HepG2 (cell line): ENCODE measurements around the gene SMARCB1. TPM values are rescaled to one million over a fixed set of nuclear protein-coding genes. Genes with fewer than 3 reads are reported as not detected.

ENCODE experiments used
- ATAC-seq: fragments of 200-7000 bp; cut with Tn5 transposase; 3 replicates; pipeline ENCODE4 v1.9.1; 2020; ENCODE audit warnings: mild to moderate bottlenecking, moderate library complexity
- BruUV-seq: library from RNA; stranded (reverse); fragments of 400-500 nt; replicated peaks from 2 replicates; lab custom pipeline; 2021; lab: Mats Ljungman, UMichigan
- CTCF ChIA-PET: fragments of 300-600 bp; formaldehyde crosslinking; extraction: SDS; loops from one replicate; lab custom pipeline; 2021; ENCODE audit warnings: low total read pairs, inconsistent platforms, low intra/inter-chr PET ratio; lab: Yijun Ruan, JAX
- POLR2A ChIA-PET: fragments of 350-600 bp; sonication (Branson Sonifier 250); formaldehyde crosslinking; loops from one replicate; lab custom pipeline; 2020; ENCODE audit warnings: antibody characterized with exemption, inconsistent platforms; lab: Yijun Ruan, JAX
- DNase-seq: peaks from one replicate; pipeline ENCODE4 v3.0.0-alpha.2; 2015; ENCODE audit warnings: low spot score
- FAIRE-seq: peaks from 3 replicates; lab custom pipeline; 2011; peaks lifted over from hg19 to GRCh38; lab: Jason Lieb, UNC
- H2AFZ ChIP-seq: one replicate; pipeline ENCODE4 v1.6.1; 2011; ENCODE audit warnings: low read length, inconsistent platforms
- H3K27ac ChIP-seq: fragments of 300-600 bp; 3 replicates; pipeline ENCODE4 v1.8.0; 2011; ENCODE audit warnings: mixed run types, mild to moderate bottlenecking, mixed read lengths, low read length, inconsistent platforms; ENCODE audit not compliant: insufficient read depth; ENCODE audit errors: extremely low read length
- H3K27me3 ChIP-seq, 2 experiments: fragments of 200-600 bp in 1 of 2; 2 replicates in 1 of 2; 3 replicates in 1 of 2; pipeline versions ENCODE4 v1.6.0 to v1.8.0; 2011; ENCODE audit warnings: low read length in 2 of 2, mild to moderate bottlenecking in 2 of 2, moderate library complexity in 2 of 2, inconsistent platforms in 1 of 2; ENCODE audit not compliant: insufficient read depth in 2 of 2, control insufficient read depth in 1 of 2
- H3K36me3 ChIP-seq, 2 experiments: fragments of 200-600 bp in 1 of 2; replicated peaks in 1 of 2; 2 replicates in 1 of 2; 3 replicates in 1 of 2; pipeline versions ENCODE4 v1.5.1 to v1.8.0; 2011; ENCODE audit warnings: low read length in 2 of 2, inconsistent platforms in 1 of 2; ENCODE audit not compliant: insufficient read depth in 2 of 2, control insufficient read depth in 1 of 2
- H3K4me1 ChIP-seq: 2 replicates; pipeline ENCODE4 v1.5.1; 2012; ENCODE audit warnings: low read length, inconsistent platforms; ENCODE audit not compliant: insufficient read depth
- H3K4me2 ChIP-seq: 2 replicates; pipeline ENCODE4 v1.6.0; 2011; ENCODE audit warnings: low read depth, low read length, inconsistent platforms
- H3K4me3 ChIP-seq, 3 experiments: fragments of 200-600 bp in 1 of 3; sonication (generic), shearing (Covaris generic) in 1 of 3; replicated peaks in 1 of 3; 2 replicates each; pipeline ENCODE4 v1.5.1; 2011 to 2016; ENCODE audit warnings: low read length in 3 of 3, inconsistent platforms in 2 of 3, low read depth in 2 of 3, mild to moderate bottlenecking in 2 of 3, control low read depth in 1 of 3, mixed read lengths in 1 of 3; ENCODE audit not compliant: insufficient read depth in 1 of 3
- H3K79me2 ChIP-seq: one replicate; pipeline ENCODE4 v1.6.1; 2011; ENCODE audit warnings: low read length, inconsistent platforms; ENCODE audit not compliant: insufficient read depth
- H3K9ac ChIP-seq: 2 replicates; pipeline ENCODE4 v1.6.0; 2011; ENCODE audit warnings: mild to moderate bottlenecking, low read depth, low read length, inconsistent platforms; ENCODE audit not compliant: insufficient read depth
- H3K9me3 ChIP-seq: 2 replicates; pipeline ENCODE4 v1.5.1; 2012; ENCODE audit warnings: mild to moderate bottlenecking, low read length
- H4K20me1 ChIP-seq: 2 replicates; pipeline ENCODE4 v1.6.0; 2011; ENCODE audit warnings: inconsistent platforms, mild to moderate bottlenecking, low read length, moderate library complexity; ENCODE audit not compliant: insufficient read depth
- AHDC1 ChIP-seq: sonication (generic); formaldehyde crosslinking; IDR thresholded peaks from 2 replicates; pipeline ENCODE4 v1.5.1; 2020; ENCODE audit warnings: mild to moderate bottlenecking, missing genetic modification reagents, borderline replicate concordance
- CSRNP1 ChIP-seq: sonication (generic); formaldehyde crosslinking; IDR thresholded peaks from 2 replicates; pipeline ENCODE4 v1.8.1; 2023; ENCODE audit warnings: mild to moderate bottlenecking, missing genetic modification reagents
- GLI4 ChIP-seq: sonication (generic); formaldehyde crosslinking; IDR thresholded peaks from 2 replicates; pipeline ENCODE4 v1.5.1; 2020; ENCODE audit warnings: missing genetic modification reagents, mild to moderate bottlenecking, moderate library complexity, borderline replicate concordance
- IKZF4 ChIP-seq: sonication (generic); formaldehyde crosslinking; IDR thresholded peaks from 2 replicates; pipeline ENCODE4 v1.5.1; 2020; ENCODE audit warnings: borderline replicate concordance, mild to moderate bottlenecking, low read depth, missing genetic modification reagents; ENCODE audit errors: not compliant biosample characterization
- IRX3 ChIP-seq: sonication (generic); formaldehyde crosslinking; IDR thresholded peaks from 2 replicates; pipeline ENCODE4 v1.8.1; 2023; ENCODE audit warnings: mild to moderate bottlenecking, low read depth, missing genetic modification reagents, borderline replicate concordance
- MXD3 ChIP-seq: IDR thresholded peaks from 2 replicates; pipeline ENCODE4 v1.6.1; 2016; ENCODE audit warnings: mild to moderate bottlenecking, missing biosample characterization, missing genetic modification reagents
- ZMYM3 ChIP-seq: sonication (generic); formaldehyde crosslinking; IDR thresholded peaks from 2 replicates; pipeline ENCODE4 v1.5.1; 2020; ENCODE audit warnings: mild to moderate bottlenecking, missing genetic modification reagents
- ZNF280D ChIP-seq: sonication (generic); formaldehyde crosslinking; IDR thresholded peaks from 2 replicates; pipeline ENCODE4 v1.5.1; 2020; ENCODE audit warnings: mild to moderate bottlenecking, missing genetic modification reagents
- ZNF737 ChIP-seq: sonication (generic); formaldehyde crosslinking; IDR thresholded peaks from 2 replicates; pipeline ENCODE4 v1.5.0; 2020; ENCODE audit warnings: missing genetic modification reagents, mild to moderate bottlenecking, borderline replicate concordance
- ZNF883 ChIP-seq: sonication (generic); formaldehyde crosslinking; IDR thresholded peaks from 2 replicates; pipeline ENCODE4 v1.5.1; 2020; ENCODE audit warnings: mild to moderate bottlenecking, missing genetic modification reagents; ENCODE audit errors: not compliant biosample characterization
- WGBS: methylation state at CpG from one replicate; pipeline ENCODE4 v1.1.6; 2017; ENCODE audit warnings: low lambda C conversion rate; 5-methylcytosine and 5-hydroxymethylcytosine counted together
- in situ Hi-C: cut with HindIII; loops from 2 replicates; pipeline ENCODE4 v1.10.0; 2017; ENCODE audit warnings: low pct_unique_long_range_greater_than_20kb; ENCODE audit not compliant: extremely low pct_ligation_motif_present
- intact Hi-C: fragments of 100-400 bp; cut with micrococcal nuclease; formaldehyde crosslinking; loops from one replicate; pipeline ENCODE4 v1.10.0; 2022; ENCODE audit not compliant: unreplicated experiment
- polyA plus RNA-seq, 8 experiments: library from polyadenylated mRNA; depleted of rRNA in 3 of 8; stranded (reverse) in 7 of 8; unstranded in 1 of 8; fragments of >200 nt; fragmentation: Illumina TruSeq in 4 of 8; extraction: Trizol in 4 of 8; gene quantifications; 2 replicates each; pipeline versions ENCODE4 v1.2.1 to v1.2.3, GENCODE V29; 2011 to 2016; ENCODE audit warnings: low read depth in 4 of 8, missing spikeins in 1 of 8, mixed read lengths in 1 of 8; ENCODE audit not compliant: insufficient read depth in 1 of 8
- total RNA-seq, 5 experiments: library from RNA; depleted of rRNA; stranded (reverse); fragments of >200 nt; fragmentation: Illumina TruSeq; extraction: Trizol; gene quantifications; 2 replicates each; pipeline ENCODE4 v1.2.3, GENCODE V29; 2016; ENCODE audit warnings: low read depth in 1 of 5

Gene SMARCB1
- total and polyA plus RNA-seq, 2 of the 13 experiments (the other 11 are each of a cell fraction or from before 2014, with no cell fraction given) = 74.0 to 166 TPM

GRCh38 chr22:23773483-23774113 lies 13.2 kb upstream of the SMARCB1 start:
- Histone ChIP-seq H3K27me3 (no peaks in the 10 kb centered on the region; a peak in 1 of 5 replicates), H3K9me3 (no peaks in the 10 kb centered on the region), H3K36me3 (no peaks in the 10 kb centered on the region), H3K4me1 (peaks cover 82% of the 10 kb centered on the region), H4K20me1 (no peaks in the 10 kb centered on the region), H3K4me3 (peak overlapping the region; percentile 71 to 90 (median 75)), H3K9ac (peak overlapping the region; percentile 85), H3K79me2 (peaks cover 2% of the 10 kb centered on the region), H3K27ac (peak overlapping the region; percentile 75), H3K4me2 (peak overlapping the region; percentile 90), H2AFZ (no peak overlapping the region)
- FAIRE-seq (no peak), DNase-seq (no peak), ATAC-seq (peak; percentile 58)
- TSS peak; percentile 65 for BruUV-seq
- intact Hi-C loops = loop anchor here (1.0 kb wide), 1 partner anchor 11 kb away; no protein-coding TSS in a partner anchor
- CTCF ChIA-PET = no interaction called here
- POLR2A ChIA-PET = interaction anchor here (0.5 to 6.6 kb wide), 18 partner anchors 8 to 237 kb away, joined by 3 to 201 read pairs (median 7); partner anchors contain the start of genes C22orf15, CABIN1, MIF and SLC2A11
- WGBS = 2% methylated on average over 4 of the region's 7 CpGs
- in situ Hi-C loops = no loop called here
- 0 out of 2 replicates have a peak, but pooled peaks have one; percentile 6 for TF ChIP-seq CSRNP1 (CRISPR knock-in tag)
- TF ChIP-seq ZNF280D (CRISPR knock-in tag) = 0 out of 2 replicates have a peak, but pooled peaks have one; percentile 11
- no peak for TF ChIP-seq GLI4 (CRISPR knock-in tag)
- no peak for TF ChIP-seq AHDC1 (CRISPR knock-in tag)
- TF ChIP-seq MXD3 (CRISPR knock-in tag) = 0 out of 2 replicates have a peak, but pooled peaks have one; percentile 7
- TF ChIP-seq ZNF883 = no peak
- 0 out of 2 replicates have a peak, but pooled peaks have one; percentile 64 for TF ChIP-seq ZNF737 (CRISPR knock-in tag)
- TF ChIP-seq IKZF4 (CRISPR knock-in tag) = no peak
- no peak for TF ChIP-seq IRX3
- no peak for TF ChIP-seq ZMYM3
